CD14-positive monocyte (primary cell): ENCODE data around the gene MYO15B. TPM values are rescaled to one million over a fixed set of nuclear protein-coding genes. Genes with fewer than 3 reads are reported as not detected.

Experiments
- DNase-seq, 3 donors: peaks; one replicate each; pipeline ENCODE4 v3.0.0-alpha.2; 2011 to 2022
- H2AFZ ChIP-seq: 2 replicates; pipeline ENCODE4 v1.6.0; 2012; ENCODE audit warnings: mild to moderate bottlenecking, low read depth, low read length, inconsistent platforms; ENCODE audit not compliant: insufficient read depth, poor library complexity, severe bottlenecking
- H3K27ac ChIP-seq, 2 donors: 1 replicate in 1 of 2; 2 replicates in 1 of 2; pipeline ENCODE4 v1.5.1; 2012 to 2013; ENCODE audit warnings: low read length in 2 of 2, control low read depth in 1 of 2, inconsistent platforms in 1 of 2, low read depth in 1 of 2, mild to moderate bottlenecking in 1 of 2
- H3K27me3 ChIP-seq, 2 donors: one replicate each; pipeline versions ENCODE4 v1.6.0 to v1.6.1; 2011 to 2013; ENCODE audit warnings: low read length in 2 of 2; ENCODE audit not compliant: control insufficient read depth in 2 of 2, insufficient read depth in 2 of 2
- H3K36me3 ChIP-seq, 2 donors: replicated peaks in 1 of 2; 1 replicate in 1 of 2; 2 replicates in 1 of 2; pipeline versions ENCODE4 v1.5.1 to v1.6.1; 2012 to 2013; ENCODE audit warnings: low read length in 2 of 2, control low read depth in 1 of 2, inconsistent platforms in 1 of 2, mild to moderate bottlenecking in 1 of 2; ENCODE audit not compliant: insufficient read depth in 2 of 2, control insufficient read depth in 1 of 2
- H3K4me1 ChIP-seq, 2 donors: 1 replicate in 1 of 2; 2 replicates in 1 of 2; pipeline versions ENCODE4 v1.5.1 to v1.6.1; 2012 to 2013; ENCODE audit warnings: low read length in 2 of 2, control low read depth in 1 of 2, inconsistent platforms in 1 of 2, mild to moderate bottlenecking in 1 of 2, moderate library complexity in 1 of 2; ENCODE audit not compliant: insufficient read depth in 2 of 2, control insufficient read depth in 1 of 2
- H3K4me2 ChIP-seq: replicated peaks from 2 replicates; pipeline ENCODE3; 2012; ENCODE audit warnings: low read length, moderate library complexity, mild to moderate bottlenecking; ENCODE audit not compliant: poor library complexity, severe bottlenecking; ENCODE audit errors: extremely low read depth
- H3K4me3 ChIP-seq, 3 experiments: fragments of 200-600 bp in 1 of 3; sonication (generic) in 1 of 3; replicated peaks in 1 of 3; 1 replicate in 2 of 3; 2 replicates in 1 of 3; pipeline ENCODE4 v1.5.1; 2011 to 2013; ENCODE audit warnings: low read length in 3 of 3, mild to moderate bottlenecking in 3 of 3, control low read depth in 2 of 3, low read depth in 2 of 3, inconsistent platforms in 1 of 3, moderate library complexity in 1 of 3
- H3K79me2 ChIP-seq: 2 replicates; pipeline ENCODE4 v1.6.0; 2012; ENCODE audit warnings: mild to moderate bottlenecking, control low read depth, inconsistent platforms, low read length, moderate library complexity; ENCODE audit not compliant: insufficient read depth
- H3K9ac ChIP-seq: 2 replicates; pipeline ENCODE4 v1.6.0; 2017; ENCODE audit warnings: low read length, mild to moderate bottlenecking; ENCODE audit not compliant: insufficient read depth, poor library complexity, severe bottlenecking
- H3K9me3 ChIP-seq, 2 donors: replicated peaks in 1 of 2; 1 replicate in 1 of 2; 2 replicates in 1 of 2; pipeline versions ENCODE4 v1.5.1 to v1.6.1; 2012 to 2013; ENCODE audit warnings: low read length in 2 of 2, control low read depth in 1 of 2; ENCODE audit not compliant: control insufficient read depth in 1 of 2, insufficient read depth in 1 of 2
- H4K20me1 ChIP-seq: 2 replicates; pipeline ENCODE4 v1.6.0; 2012; ENCODE audit warnings: mild to moderate bottlenecking, low read length, control low read depth, moderate library complexity; ENCODE audit not compliant: insufficient read depth
- H3K27ac Mint-ChIP-seq, 7 donors: one replicate each; pipeline ENCODE4 v1.8.0; 2020; ENCODE audit warnings: mild to moderate bottlenecking in 7 of 7, mixed read lengths in 7 of 7, moderate library complexity in 6 of 7, inconsistent platforms in 2 of 7
- H3K27me3 Mint-ChIP-seq, 3 donors: one replicate each; pipeline ENCODE4 v1.8.0; 2021 to 2022; ENCODE audit warnings: low read depth in 3 of 3, mild to moderate bottlenecking in 3 of 3, mixed read lengths in 3 of 3, moderate library complexity in 3 of 3, inconsistent platforms in 1 of 3
- H3K36me3 Mint-ChIP-seq, 2 donors: one replicate each; pipeline ENCODE4 v1.8.0; 2020; ENCODE audit warnings: mixed read lengths in 2 of 2, inconsistent platforms in 1 of 2, mild to moderate bottlenecking in 1 of 2
- H3K4me1 Mint-ChIP-seq: one replicate; pipeline ENCODE4 v1.8.0; 2020; ENCODE audit warnings: mild to moderate bottlenecking, mixed read lengths
- H3K4me3 Mint-ChIP-seq, 2 donors: one replicate each; pipeline ENCODE4 v1.8.0; 2020; ENCODE audit warnings: mild to moderate bottlenecking in 2 of 2, mixed read lengths in 2 of 2, moderate library complexity in 1 of 2
- H3K9me3 Mint-ChIP-seq, 7 donors: one replicate each; pipeline ENCODE4 v1.8.0; 2020 to 2022; ENCODE audit warnings: mixed read lengths in 7 of 7, mild to moderate bottlenecking in 6 of 7, moderate library complexity in 6 of 7, inconsistent platforms in 2 of 7
- WGBS: methylation state at CpG from one replicate; pipeline ENCODE4 v1.1.5; 2013; ENCODE audit warnings: missing lambda C conversion rate; ENCODE audit not compliant: insufficient coverage; 5-methylcytosine and 5-hydroxymethylcytosine counted together
- intact Hi-C, 2 donors: fragments of 100-400 bp; cut with micrococcal nuclease; formaldehyde crosslinking; loops; one replicate each; pipeline versions ENCODE4 v1.15.0 to v1.15.1; 2023
- polyA plus RNA-seq, 3 donors: library from polyadenylated mRNA; depleted of rRNA in 1 of 3; unstranded in 2 of 3; stranded (reverse) in 1 of 3; fragments of 300-500 nt in 2 of 3; fragments of >200 nt in 1 of 3; fragmentation: Illumina TruSeq in 2 of 3; gene quantifications; 1 replicate in 2 of 3; 2 replicates in 1 of 3; pipeline ENCODE4 v1.2.3, GENCODE V29; 2012 to 2021
- TF ChIP-seq, protein P1 (sequence below): fragments of 200-600 bp; IDR thresholded peaks from one replicate; pipeline ENCODE4 v1.8.0; 2022; ENCODE audit warnings: antibody characterized with exemption, mild to moderate bottlenecking

MYO15B gene
- polyA plus RNA-seq, 3 donors = 0.17 to 596 (median 0.62) TPM

DNA sequence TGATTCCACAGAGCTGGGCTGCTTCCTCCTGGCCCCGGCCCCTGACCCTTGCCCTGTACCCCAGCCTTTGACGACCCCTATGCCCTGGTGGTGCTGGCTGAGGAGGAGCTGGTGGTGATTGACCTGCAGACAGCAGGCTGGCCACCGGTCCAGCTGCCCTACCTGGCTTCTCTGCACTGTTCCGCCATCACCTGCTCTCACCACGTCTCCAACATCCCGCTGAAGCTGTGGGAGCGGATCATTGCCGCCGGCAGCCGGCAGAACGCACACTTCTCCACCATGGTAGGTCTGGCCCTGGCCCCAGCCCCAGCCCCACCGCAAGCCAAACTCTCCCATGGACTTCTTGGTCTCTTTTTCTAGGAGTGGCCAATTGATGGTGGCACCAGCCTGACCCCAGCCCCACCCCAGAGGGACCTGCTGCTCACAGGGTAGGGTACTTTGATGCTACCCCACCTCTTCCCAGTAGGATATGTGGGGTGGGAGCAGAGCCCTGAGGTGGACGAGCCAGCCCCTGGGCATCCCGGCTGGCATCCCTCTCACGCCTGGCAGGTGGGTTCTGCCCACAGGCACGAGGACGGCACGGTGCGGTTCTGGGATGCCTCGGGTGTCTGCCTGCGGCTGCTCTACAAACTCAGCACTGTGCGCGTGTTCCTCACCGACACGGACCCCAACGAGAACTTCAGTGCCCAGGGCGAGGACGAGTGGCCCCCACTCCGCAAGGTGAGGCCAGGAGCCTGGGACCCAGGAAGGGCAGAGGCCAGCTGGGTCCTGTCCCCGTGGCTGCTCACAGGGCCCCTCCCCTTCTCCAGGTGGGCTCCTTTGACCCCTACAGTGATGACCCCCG, 19.0 kb upstream of the MYO15B start:
- Histone ChIP-seq H3K9ac (no peak overlapping the region), H3K4me3 (no peak overlapping the region), H3K36me3 (no peaks in the 10 kb centered on the region), H3K79me2 (no peaks in the 10 kb centered on the region), H3K27me3 (no peaks in the 10 kb centered on the region), H2AFZ (no peak overlapping the region), H3K4me2 (no peak overlapping the region), H4K20me1 (no peaks in the 10 kb centered on the region), H3K27ac (no peak overlapping the region), H3K9me3 (no peaks in the 10 kb centered on the region), H3K4me1 (peaks cover 23 to 24% of the 10 kb centered on the region in 2 donors)
- Mint-ChIP-seq H3K4me1 (peaks cover 23% of the 10 kb centered on the region), H3K36me3 (peaks cover 0 to 4% of the 10 kb centered on the region in 2 donors), H3K27ac (no peak overlapping the region), H3K27me3 (peaks cover 0 to 5% (median 1%) of the 10 kb centered on the region in 3 donors), H3K4me3 (no peak overlapping the region), H3K9me3 (no peaks in the 10 kb centered on the region)
- intact Hi-C loops = no loop called here
- TF ChIP-seq, protein P1, sequence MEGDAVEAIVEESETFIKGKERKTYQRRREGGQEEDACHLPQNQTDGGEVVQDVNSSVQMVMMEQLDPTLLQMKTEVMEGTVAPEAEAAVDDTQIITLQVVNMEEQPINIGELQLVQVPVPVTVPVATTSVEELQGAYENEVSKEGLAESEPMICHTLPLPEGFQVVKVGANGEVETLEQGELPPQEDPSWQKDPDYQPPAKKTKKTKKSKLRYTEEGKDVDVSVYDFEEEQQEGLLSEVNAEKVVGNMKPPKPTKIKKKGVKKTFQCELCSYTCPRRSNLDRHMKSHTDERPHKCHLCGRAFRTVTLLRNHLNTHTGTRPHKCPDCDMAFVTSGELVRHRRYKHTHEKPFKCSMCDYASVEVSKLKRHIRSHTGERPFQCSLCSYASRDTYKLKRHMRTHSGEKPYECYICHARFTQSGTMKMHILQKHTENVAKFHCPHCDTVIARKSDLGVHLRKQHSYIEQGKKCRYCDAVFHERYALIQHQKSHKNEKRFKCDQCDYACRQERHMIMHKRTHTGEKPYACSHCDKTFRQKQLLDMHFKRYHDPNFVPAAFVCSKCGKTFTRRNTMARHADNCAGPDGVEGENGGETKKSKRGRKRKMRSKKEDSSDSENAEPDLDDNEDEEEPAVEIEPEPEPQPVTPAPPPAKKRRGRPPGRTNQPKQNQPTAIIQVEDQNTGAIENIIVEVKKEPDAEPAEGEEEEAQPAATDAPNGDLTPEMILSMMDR = no peak
- 96% methylated on average over 28 of the region's 31 CpGs for WGBS
- no peak for DNase-seq

DNA sequence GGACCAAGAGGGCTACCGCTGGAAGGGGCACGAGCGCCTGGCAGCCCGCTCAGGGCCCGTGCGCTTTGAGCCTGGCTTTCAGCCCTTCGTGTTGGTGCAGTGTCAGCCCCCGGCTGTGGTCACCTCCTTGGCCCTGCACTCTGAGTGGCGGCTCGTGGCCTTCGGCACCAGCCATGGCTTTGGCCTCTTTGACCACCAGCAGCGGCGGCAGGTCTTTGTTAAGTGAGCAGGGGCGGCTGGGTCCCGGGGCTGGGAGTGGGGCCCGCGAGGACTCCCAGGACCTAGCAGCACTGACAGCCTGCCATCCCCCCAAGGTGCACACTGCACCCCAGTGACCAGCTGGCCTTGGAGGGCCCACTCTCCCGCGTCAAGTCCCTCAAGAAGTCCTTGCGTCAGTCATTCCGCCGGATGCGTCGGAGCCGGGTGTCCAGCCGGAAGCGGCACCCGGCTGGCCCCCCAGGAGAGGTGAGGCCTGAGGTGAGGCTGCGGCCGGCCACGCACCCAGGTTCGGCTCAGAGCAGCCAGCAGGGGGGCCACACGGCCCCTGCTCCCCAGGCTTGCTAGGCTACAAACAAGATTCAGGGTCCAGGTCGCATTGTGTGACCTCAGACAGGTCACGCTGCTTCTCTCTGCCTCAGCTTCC, 17.4 kb upstream of the MYO15B start:
- Histone ChIP-seq H3K79me2 (no peaks in the 10 kb centered on the region), H4K20me1 (no peaks in the 10 kb centered on the region), H3K4me3 (no peak overlapping the region), H2AFZ (peak overlapping the region; percentile 100), H3K27me3 (no peaks in the 10 kb centered on the region), H3K27ac (peak overlapping the region; percentile 78 to 90), H3K9me3 (no peaks in the 10 kb centered on the region), H3K36me3 (no peaks in the 10 kb centered on the region), H3K4me2 (no peak overlapping the region), H3K9ac (no peak overlapping the region), H3K4me1 (peaks cover 23 to 24% of the 10 kb centered on the region in 2 donors)
- WGBS = 95% methylated on average over 35 of the region's 35 CpGs
- peak overlapping the region in 4 of 7 donors; percentile 88 to 98 (median 97) for H3K27ac Mint-ChIP-seq
- DNase-seq = no peak
- intact Hi-C loops = loop anchor here in 1 of 2 donors (5.0 kb wide), 1 partner anchor 53 kb away; the partner anchor contains the start of genes CASKIN2 and TSEN54
- H3K9me3 Mint-ChIP-seq = no peaks in the 10 kb centered on the region
- H3K4me3 Mint-ChIP-seq = no peak overlapping the region
- peaks cover 0 to 5% (median 1%) of the 10 kb centered on the region in 3 donors for H3K27me3 Mint-ChIP-seq
- H3K36me3 Mint-ChIP-seq = peaks cover 0 to 4% of the 10 kb centered on the region in 2 donors
- TF ChIP-seq, protein P1 = no peak
- H3K4me1 Mint-ChIP-seq = peaks cover 23% of the 10 kb centered on the region
